C4-2B (cell line): ENCODE measurements around the gene IRAK1.

Experiments
- ZFX ChIP-seq: fragments of 450-650 bp; IDR thresholded peaks from 2 replicates; pipeline ENCODE4 v1.6.1; 2017
- TF ChIP-seq, protein P1 (sequence below): fragments of 450-650 bp; conservative IDR thresholded peaks from 2 replicates; pipeline ENCODE4 v1.5.1; 2017; ENCODE audit warnings: mild to moderate bottlenecking

DNA sequence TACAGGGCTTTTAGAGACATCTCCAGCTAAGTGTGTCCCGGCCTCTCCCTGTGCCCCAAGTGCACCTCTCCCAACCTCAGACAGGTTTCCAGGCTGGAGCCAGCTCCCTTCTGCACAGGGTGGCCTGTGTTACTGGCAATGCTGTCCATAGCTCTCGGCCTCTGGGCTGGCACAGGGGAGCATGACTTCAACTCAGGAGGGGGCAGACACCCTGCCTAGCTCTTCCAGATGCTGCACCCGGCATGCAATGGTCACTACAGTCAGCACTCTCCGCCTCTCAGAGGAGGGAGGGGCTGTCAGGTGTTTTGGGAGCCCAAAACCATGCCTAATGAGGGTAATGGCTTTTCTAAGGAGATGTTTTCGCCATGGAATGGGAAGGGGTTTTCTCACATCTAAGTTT lies 2.4 kb upstream of the IRAK1 start:
- TF ChIP-seq, protein P1, sequence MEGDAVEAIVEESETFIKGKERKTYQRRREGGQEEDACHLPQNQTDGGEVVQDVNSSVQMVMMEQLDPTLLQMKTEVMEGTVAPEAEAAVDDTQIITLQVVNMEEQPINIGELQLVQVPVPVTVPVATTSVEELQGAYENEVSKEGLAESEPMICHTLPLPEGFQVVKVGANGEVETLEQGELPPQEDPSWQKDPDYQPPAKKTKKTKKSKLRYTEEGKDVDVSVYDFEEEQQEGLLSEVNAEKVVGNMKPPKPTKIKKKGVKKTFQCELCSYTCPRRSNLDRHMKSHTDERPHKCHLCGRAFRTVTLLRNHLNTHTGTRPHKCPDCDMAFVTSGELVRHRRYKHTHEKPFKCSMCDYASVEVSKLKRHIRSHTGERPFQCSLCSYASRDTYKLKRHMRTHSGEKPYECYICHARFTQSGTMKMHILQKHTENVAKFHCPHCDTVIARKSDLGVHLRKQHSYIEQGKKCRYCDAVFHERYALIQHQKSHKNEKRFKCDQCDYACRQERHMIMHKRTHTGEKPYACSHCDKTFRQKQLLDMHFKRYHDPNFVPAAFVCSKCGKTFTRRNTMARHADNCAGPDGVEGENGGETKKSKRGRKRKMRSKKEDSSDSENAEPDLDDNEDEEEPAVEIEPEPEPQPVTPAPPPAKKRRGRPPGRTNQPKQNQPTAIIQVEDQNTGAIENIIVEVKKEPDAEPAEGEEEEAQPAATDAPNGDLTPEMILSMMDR: no peak
- no peak for TF ChIP-seq ZFX
